DMS53 treated with DMSO at 0.1 percent for 48 hours (cell line): ENCODE measurements around the gene ENDOU.

Experiments used
- DNase-seq: peaks from one replicate; lab custom pipeline; 2025; ENCODE audit not compliant: unreplicated experiment; lab: John Stamatoyannopoulos, UW

Gene ENDOU

GRCh38 chr12:47722136-47722834, 3.0 kb downstream of the ENDOU start:
- no peak for DNase-seq

GRCh38 chr12:47721431-47721973, 3.8 kb downstream of the ENDOU start:
- no peak for DNase-seq

GRCh38 chr12:47718531-47718930, 6.8 kb downstream of the ENDOU start:
- no peak for DNase-seq

GRCh38 chr12:47717443-47718193, 7.7 kb downstream of the ENDOU start:
- peak; percentile 98 for DNase-seq

- DNase-seq: no peak
Observed at GRCh38 chr12:47717046-47717442, 8.2 kb downstream of the ENDOU start.

GRCh38 chr12:47715877-47716548, 9.3 kb downstream of the ENDOU start:
- DNase-seq: no peak

- peak; percentile 93 for DNase-seq
Observed at GRCh38 chr12:47715393-47715876, 9.9 kb downstream of the ENDOU start.

- DNase-seq: no peak
Observed at GRCh38 chr12:47714826-47715386, 10.4 kb downstream of the ENDOU start.

- DNase-seq: no peak
Observed at GRCh38 chr12:47712171-47712570, 13.1 kb downstream of the ENDOU start.

GRCh38 chr12:47711448-47711847, 13.8 kb downstream of the ENDOU start:
- no peak for DNase-seq

- DNase-seq: no peak
Observed at GRCh38 chr12:47710278-47710677, 15.0 kb downstream of the ENDOU start.

GRCh38 chr12:47709671-47710070, 15.6 kb downstream of the ENDOU start:
- DNase-seq: no peak

GRCh38 chr12:47709237-47709636, 16.1 kb downstream of the ENDOU start:
- no peak for DNase-seq

- DNase-seq: no peak
Observed at GRCh38 chr12:47707905-47708543, 17.3 kb downstream of the ENDOU start.

- no peak for DNase-seq
Observed at GRCh38 chr12:47707355-47707754, 17.9 kb downstream of the ENDOU start.

GRCh38 chr12:47705566-47706425, 19.5 kb downstream of the ENDOU start, which contains the start of gene RPAP3:
TSS of gene RPAP3 (minus strand) at chr12:47706030. CDS start at chr12:47702840, 3,190 bp downstream.
- DNase-seq: peak; percentile 99

GRCh38 chr12:47705229-47705565, 20.1 kb downstream of the ENDOU start:
- no peak for DNase-seq

GRCh38 chr12:47704719-47705118, 20.6 kb downstream of the ENDOU start:
- no peak for DNase-seq

GRCh38 chr12:47700263-47700662, 25.0 kb downstream of the ENDOU start:
- no peak for DNase-seq

GRCh38 chr12:47698631-47699030, 26.7 kb downstream of the ENDOU start:
- DNase-seq: no peak
